ENCODE results near the gene KIDINS220. TPM values are rescaled to one million over a fixed set of nuclear protein-coding genes. Genes with fewer than 3 reads are reported as not detected.
A peak's percentile ranks its signal among the peaks of the same experiment; 100 is the strongest.

KIDINS220 gene
- total and polyA plus RNA-seq, 9 of the 15 experiments (the other 6 are each of a cell fraction or from before 2014, with no cell fraction given), result 15.2 to 48.0 (median 34.4) TPM

DNA sequence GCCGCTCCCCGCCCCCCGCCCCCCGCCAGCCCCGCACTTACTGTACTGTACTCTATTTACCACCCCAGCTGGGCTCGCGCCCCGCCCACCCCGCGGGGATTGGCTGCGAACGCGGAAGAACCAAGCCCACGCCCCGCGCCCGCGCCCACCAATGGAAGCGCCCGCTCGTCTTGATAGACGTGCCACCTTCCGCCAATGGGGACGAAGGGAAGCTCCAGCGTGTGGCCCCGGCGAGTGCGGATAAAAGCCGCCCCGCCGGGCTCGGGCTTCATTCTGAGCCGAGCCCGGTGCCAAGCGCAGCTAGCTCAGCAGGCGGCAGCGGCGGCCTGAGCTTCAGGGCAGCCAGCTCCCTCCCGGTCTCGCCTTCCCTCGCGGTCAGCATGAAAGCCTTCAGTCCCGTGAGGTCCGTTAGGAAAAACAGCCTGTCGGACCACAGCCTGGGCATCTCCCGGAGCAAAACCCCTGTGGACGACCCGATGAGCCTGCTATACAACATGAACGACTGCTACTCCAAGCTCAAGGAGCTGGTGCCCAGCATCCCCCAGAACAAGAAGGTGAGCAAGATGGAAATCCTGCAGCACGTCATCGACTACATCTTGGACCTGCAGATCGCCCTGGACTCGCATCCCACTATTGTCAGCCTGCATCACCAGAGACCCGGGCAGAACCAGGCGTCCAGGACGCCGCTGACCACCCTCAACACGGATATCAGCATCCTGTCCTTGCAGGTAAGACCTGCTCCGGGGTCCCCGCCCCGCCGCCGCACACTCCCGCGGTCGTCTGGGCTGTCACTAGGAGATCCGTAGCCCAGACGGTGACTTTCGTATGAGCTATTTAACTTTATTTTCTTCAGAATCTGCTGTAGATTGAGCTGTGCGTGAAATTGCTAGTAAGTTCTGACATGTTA, 155.4 kb downstream of the KIDINS220 start, which contains the start of gene ID2 (continued):
- TF ChIP-seq, protein P1, sequence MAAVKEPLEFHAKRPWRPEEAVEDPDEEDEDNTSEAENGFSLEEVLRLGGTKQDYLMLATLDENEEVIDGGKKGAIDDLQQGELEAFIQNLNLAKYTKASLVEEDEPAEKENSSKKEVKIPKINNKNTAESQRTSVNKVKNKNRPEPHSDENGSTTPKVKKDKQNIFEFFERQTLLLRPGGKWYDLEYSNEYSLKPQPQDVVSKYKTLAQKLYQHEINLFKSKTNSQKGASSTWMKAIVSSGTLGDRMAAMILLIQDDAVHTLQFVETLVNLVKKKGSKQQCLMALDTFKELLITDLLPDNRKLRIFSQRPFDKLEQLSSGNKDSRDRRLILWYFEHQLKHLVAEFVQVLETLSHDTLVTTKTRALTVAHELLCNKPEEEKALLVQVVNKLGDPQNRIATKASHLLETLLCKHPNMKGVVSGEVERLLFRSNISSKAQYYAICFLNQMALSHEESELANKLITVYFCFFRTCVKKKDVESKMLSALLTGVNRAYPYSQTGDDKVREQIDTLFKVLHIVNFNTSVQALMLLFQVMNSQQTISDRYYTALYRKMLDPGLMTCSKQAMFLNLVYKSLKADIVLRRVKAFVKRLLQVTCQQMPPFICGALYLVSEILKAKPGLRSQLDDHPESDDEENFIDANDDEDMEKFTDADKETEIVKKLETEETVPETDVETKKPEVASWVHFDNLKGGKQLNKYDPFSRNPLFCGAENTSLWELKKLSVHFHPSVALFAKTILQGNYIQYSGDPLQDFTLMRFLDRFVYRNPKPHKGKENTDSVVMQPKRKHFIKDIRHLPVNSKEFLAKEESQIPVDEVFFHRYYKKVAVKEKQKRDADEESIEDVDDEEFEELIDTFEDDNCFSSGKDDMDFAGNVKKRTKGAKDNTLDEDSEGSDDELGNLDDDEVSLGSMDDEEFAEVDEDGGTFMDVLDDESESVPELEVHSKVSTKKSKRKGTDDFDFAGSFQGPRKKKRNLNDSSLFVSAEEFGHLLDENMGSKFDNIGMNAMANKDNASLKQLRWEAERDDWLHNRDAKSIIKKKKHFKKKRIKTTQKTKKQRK (IDR thresholded peaks at IDR 0.05; ENCODE audit: borderline replicate concordance, low read depth, low read length), result no peak
- TF ChIP-seq BHLHE40 (IDR thresholded peaks at IDR 0.05; ENCODE audit: low read length), result peak; percentile 74
- no peak for TF ChIP-seq SIN3B (IDR thresholded peaks at IDR 0.05; ENCODE audit: low read depth)
- no peak for TF ChIP-seq SMARCA5 (IDR thresholded peaks at IDR 0.05)
- TF ChIP-seq CBX5 (IDR thresholded peaks at IDR 0.05; ENCODE audit: borderline replicate concordance, low read depth), result no peak
- TF ChIP-seq ZNF146 (CRISPR knock-in tag; IDR thresholded peaks at IDR 0.05; ENCODE audit: unreplicated experiment), result no peak
- TF ChIP-seq PHB (CRISPR knock-in tag; IDR thresholded peaks at IDR 0.05), result no peak
- TF ChIP-seq CREB1 (IDR thresholded peaks at IDR 0.05), result no peak; the same call in none of the 2 replicates
- TF ChIP-seq CREB1 (CRISPR knock-in tag; IDR thresholded peaks at IDR 0.05), result 0 out of 2 replicates have a peak, but pooled peaks have one; percentile 14
- peak; percentile 85 for TF ChIP-seq MYNN (IDR thresholded peaks at IDR 0.05)
- no peak for TF ChIP-seq MYNN (CRISPR knock-in tag; IDR thresholded peaks at IDR 0.05)
- TF ChIP-seq, protein P2, sequence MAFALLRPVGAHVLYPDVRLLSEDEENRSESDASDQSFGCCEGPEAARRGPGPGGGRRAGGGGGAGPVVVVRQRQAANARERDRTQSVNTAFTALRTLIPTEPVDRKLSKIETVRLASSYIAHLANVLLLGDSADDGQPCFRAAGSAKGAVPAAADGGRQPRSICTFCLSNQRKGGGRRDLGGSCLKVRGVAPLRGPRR (CRISPR knock-in tag; IDR thresholded peaks at IDR 0.05), result no peak
- TF ChIP-seq SMAD1 (IDR thresholded peaks at IDR 0.05; ENCODE audit: low read depth, low read length, partially characterized antibody), result peak; percentile 83
- TF ChIP-seq ZNF699 (CRISPR knock-in tag; IDR thresholded peaks at IDR 0.05; ENCODE audit: insufficient replicate concordance), result no peak
- no peak for TF ChIP-seq ZFP36 (IDR thresholded peaks at IDR 0.05; ENCODE audit: low read depth, low read length, partially characterized antibody)
- TF ChIP-seq ZNF140 (CRISPR knock-in tag; IDR thresholded peaks at IDR 0.05), result no peak
- TF ChIP-seq, protein P3, sequence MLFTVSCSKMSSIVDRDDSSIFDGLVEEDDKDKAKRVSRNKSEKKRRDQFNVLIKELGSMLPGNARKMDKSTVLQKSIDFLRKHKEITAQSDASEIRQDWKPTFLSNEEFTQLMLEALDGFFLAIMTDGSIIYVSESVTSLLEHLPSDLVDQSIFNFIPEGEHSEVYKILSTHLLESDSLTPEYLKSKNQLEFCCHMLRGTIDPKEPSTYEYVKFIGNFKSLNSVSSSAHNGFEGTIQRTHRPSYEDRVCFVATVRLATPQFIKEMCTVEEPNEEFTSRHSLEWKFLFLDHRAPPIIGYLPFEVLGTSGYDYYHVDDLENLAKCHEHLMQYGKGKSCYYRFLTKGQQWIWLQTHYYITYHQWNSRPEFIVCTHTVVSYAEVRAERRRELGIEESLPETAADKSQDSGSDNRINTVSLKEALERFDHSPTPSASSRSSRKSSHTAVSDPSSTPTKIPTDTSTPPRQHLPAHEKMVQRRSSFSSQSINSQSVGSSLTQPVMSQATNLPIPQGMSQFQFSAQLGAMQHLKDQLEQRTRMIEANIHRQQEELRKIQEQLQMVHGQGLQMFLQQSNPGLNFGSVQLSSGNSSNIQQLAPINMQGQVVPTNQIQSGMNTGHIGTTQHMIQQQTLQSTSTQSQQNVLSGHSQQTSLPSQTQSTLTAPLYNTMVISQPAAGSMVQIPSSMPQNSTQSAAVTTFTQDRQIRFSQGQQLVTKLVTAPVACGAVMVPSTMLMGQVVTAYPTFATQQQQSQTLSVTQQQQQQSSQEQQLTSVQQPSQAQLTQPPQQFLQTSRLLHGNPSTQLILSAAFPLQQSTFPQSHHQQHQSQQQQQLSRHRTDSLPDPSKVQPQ (CRISPR knock-in tag; IDR thresholded peaks at IDR 0.05; ENCODE audit: borderline replicate concordance), result no peak
- no peak for TF ChIP-seq HOXB6 (CRISPR knock-in tag; IDR thresholded peaks at IDR 0.05; ENCODE audit: borderline replicate concordance)
- TF ChIP-seq TCF7L2 (IDR thresholded peaks at IDR 0.05; ENCODE audit: low read depth, low read length), result no peak
- no peak for TF ChIP-seq NFRKB (IDR thresholded peaks at IDR 0.05; ENCODE audit: low read depth)
- no peak for TF ChIP-seq YBX1 (IDR thresholded peaks at IDR 0.05)
- no peak for TF ChIP-seq ZNF174 (CRISPR knock-in tag; IDR thresholded peaks at IDR 0.05)

All from K562 (cell line).